Fibroblast of the aortic adventitia (primary cell): ENCODE results near the gene CD2BP2. TPM values are rescaled to one million over a fixed set of nuclear protein-coding genes. Genes with fewer than 3 reads are reported as not detected.
"Not testable (repeated sequence)": the region's sequence is repeated elsewhere in the genome, so short reads cannot be mapped to it uniquely, and the experiment has no call there.

Source experiments
- DNase-seq: peaks from one replicate; pipeline ENCODE4 v3.0.0-alpha.2; 2010; ENCODE audit warnings: low read depth
- H3K4me3 ChIP-seq: 2 replicates; pipeline ENCODE4 v1.5.1; 2011; ENCODE audit warnings: low read depth, mild to moderate bottlenecking, control low read depth, low read length, moderate library complexity
- total RNA-seq: library from RNA; depleted of rRNA; stranded (reverse); fragments of >200 nt; gene quantifications from 2 replicates; pipeline ENCODE4 v1.2.3, GENCODE V29; 2012; ENCODE audit warnings: low replicate concordance

CD2BP2 gene
- total RNA-seq, 1 donor = 25.2 TPM

DNA sequence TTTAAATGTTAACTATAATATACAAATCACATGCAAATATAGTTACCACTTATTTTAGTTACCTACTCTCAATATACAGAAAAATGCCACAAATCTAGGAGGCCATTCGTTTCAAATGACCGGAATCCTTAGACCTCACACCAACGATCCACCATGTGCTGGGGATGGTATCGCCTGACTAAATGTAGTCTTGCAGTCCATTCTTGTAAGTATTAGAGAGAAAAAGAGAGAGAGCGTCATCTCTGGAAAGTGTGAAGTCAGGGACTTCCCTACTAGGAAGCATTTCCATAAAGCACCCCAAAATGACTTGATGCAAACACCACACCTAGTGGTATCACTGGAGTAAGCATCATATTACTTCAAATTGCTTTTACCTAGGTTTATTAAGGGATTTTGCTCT, 45.9 kb downstream of the CD2BP2 start:
- H3K4me3 ChIP-seq, DNase-seq: not testable (repeated sequence)

Other genes starting within 250 kb of the CD2BP2 start
- 1.5 TPM in 2 replicates for gene GDPD3, start 241.8 kb downstream of the CD2BP2 start, total RNA-seq
- 23.4 and 90.5 TPM in 2 replicates for gene MAPK3, start 232.1 kb downstream of the CD2BP2 start, total RNA-seq
- 1.9 and 2.8 TPM in 2 replicates for gene CORO1A, start 171.7 kb downstream of the CD2BP2 start, total RNA-seq
- gene BOLA2B, start 161.6 kb downstream of the CD2BP2 start, total RNA-seq = 68.6 and 137 TPM in 2 replicates
- gene SLX1A, start 161.4 kb downstream of the CD2BP2 start, total RNA-seq = 12.0 and 52.4 TPM in 2 replicates
- 6.0 and 7.0 TPM in 2 replicates for gene SULT1A3, start 156.1 kb downstream of the CD2BP2 start, total RNA-seq
- gene NPIPB13, start 106.8 kb downstream of the CD2BP2 start, total RNA-seq = 0.36 and 1.1 TPM in 2 replicates
- gene TBC1D10B, start 15.2 kb upstream of the CD2BP2 start, total RNA-seq = 26.1 and 38.0 TPM in 2 replicates
- gene MYL11, start 19.5 kb upstream of the CD2BP2 start, total RNA-seq = not detected in 2 replicates
- 0.09 TPM in 1 of 2 replicates, not detected in the other for gene SEPTIN1, start 27.3 kb upstream of the CD2BP2 start, total RNA-seq
- 2.1 and 5.4 TPM in 2 replicates for gene ZNF48, start 40.1 kb upstream of the CD2BP2 start, total RNA-seq
- 12.6 and 16.2 TPM in 2 replicates for gene ZNF771, start 52.3 kb upstream of the CD2BP2 start, total RNA-seq
- 28.0 and 42.0 TPM in 2 replicates for gene DCTPP1, start 74.7 kb upstream of the CD2BP2 start, total RNA-seq
- 15.0 and 15.8 TPM in 2 replicates for gene SEPHS2, start 90.6 kb upstream of the CD2BP2 start, total RNA-seq
- gene ITGAL, start 117.4 kb upstream of the CD2BP2 start, total RNA-seq = not detected in 2 replicates
- gene ZNF768, start 171.3 kb upstream of the CD2BP2 start, total RNA-seq = 20.9 and 21.6 TPM in 2 replicates
- gene ZNF747, start 179.6 kb upstream of the CD2BP2 start, total RNA-seq = 14.0 and 16.0 TPM in 2 replicates
- 5.3 and 11.2 TPM in 2 replicates for gene ZNF764, start 203.1 kb upstream of the CD2BP2 start, total RNA-seq
- 6.7 and 57.4 TPM in 2 replicates for gene ZNF688, start 216.4 kb upstream of the CD2BP2 start, total RNA-seq
- gene ZNF785, start 230.4 kb upstream of the CD2BP2 start, total RNA-seq = 8.1 and 8.3 TPM in 2 replicates